Stimulated activated CD4-positive, alpha-beta T cell treated with anti-CD3 and anti-CD28 coated beads, Interleukin-15, amount 100 ng/mL, for 24 hours (primary cell): ENCODE data around the gene WDR87.
"Not testable (repeated sequence)": the region's sequence is repeated elsewhere in the genome, so short reads cannot be mapped to it uniquely, and the experiment has no call there.

Source experiments
- DNase-seq: peaks from one replicate; pipeline ENCODE4 v3.0.0-alpha.2; 2020

WDR87 gene

DNA sequence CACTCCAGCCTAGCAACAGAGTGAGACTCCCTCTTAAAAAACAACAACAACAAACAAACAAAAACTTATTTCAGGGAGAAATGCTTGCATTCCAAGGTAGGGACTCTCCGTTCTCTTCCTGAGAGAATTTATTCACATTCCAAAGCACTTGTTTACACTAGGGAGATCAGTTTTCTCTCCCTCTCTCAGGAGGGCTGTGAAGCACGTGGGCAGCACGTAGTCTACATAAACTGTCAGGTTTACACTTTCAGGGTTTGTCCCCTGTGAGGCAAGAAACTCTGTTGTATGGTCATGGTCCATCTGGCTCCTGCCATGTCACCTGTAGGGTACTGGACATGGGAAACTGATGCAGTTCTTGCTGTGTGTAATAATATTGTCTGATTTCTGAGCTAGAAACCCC, 31.6 kb downstream of the WDR87 start:
- no peak for DNase-seq

DNA sequence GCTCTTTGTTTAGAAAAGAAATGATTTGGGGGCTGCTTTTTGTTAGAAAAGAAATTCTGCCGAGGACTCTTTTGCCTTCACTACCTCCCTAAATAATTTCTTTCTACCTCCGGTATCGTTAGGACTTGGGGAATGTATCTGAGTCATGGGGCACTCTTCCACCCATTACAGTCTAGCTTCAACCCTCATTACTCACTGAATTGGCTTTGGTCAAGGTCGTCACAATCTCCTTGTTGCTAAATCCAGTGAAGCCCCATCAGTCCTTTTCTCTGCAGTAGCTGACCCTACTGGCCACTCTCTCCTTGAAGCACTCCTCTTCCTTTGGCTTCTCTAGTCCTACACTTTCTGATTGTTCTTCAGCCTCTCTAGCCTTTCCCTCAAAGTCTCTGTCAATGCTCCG, 34.0 kb downstream of the WDR87 start:
- DNase-seq, result no peak

DNA sequence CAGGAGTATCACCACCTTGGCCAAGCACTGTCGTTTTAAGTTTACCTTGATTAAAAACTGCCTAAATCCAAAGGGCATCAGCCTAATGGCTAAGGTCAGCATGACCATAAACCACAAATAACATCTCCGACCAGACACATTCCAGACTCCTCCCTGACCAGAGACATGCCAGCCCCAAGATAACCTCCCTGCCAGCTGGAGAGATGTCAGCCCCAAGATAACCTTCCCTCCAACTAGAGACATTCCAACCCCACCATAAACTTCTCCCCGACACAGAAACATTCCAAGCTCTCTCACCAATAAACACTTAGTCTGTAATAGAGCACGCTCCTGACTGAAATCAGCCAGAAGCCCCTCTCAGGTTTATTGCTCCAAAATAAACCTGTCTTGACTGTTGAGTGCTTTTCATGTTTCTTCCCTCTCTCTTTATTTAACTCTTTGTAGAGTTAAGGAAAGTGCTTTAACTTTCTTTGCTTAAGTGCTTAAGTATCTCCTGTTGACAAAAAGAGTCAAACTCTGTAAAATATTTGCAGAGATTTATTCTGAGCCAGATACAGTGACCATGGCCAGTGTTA, 36.5 kb downstream of the WDR87 start:
- DNase-seq, result no peak

DNA sequence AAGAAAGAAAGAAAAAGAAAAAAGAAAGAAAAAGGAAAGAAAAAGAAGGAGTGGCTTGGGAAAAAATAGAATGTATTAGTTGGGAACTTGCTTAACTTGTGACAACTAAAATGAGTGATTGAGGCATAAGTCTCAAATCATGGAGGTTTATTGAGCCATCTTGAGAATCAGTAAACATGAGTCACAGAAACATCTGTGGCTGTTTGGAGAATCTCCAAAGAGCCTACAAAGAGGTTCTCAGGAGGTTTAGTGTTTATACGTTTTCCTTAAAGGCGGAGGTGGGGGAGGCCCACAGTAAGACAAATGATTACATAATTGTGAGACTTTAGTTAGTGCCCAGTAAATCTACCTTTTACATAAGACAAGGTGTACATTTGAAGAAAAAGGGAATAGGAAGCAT, 38.6 kb downstream of the WDR87 start:
- no peak for DNase-seq

DNA sequence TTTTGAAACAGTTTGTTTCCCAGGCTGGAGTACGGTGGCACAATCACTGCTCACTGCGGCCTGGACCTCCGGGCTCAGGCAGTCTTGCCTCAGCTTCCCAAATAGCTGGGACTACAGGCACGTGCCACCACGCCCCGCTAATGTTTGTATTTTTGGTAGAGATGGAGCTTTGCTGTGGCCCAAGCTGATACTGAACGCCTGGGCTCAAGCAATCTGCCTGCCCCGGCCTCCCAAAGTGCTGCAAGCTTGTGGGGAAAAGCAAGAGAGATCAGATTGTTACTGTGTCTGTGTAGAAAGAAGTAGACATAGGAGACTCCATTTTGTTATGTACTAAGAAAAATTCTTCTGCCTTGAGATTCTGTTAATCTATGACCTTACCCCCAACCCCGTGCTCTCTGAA, 40.5 kb downstream of the WDR87 start:
- not testable (repeated sequence) for DNase-seq

DNA sequence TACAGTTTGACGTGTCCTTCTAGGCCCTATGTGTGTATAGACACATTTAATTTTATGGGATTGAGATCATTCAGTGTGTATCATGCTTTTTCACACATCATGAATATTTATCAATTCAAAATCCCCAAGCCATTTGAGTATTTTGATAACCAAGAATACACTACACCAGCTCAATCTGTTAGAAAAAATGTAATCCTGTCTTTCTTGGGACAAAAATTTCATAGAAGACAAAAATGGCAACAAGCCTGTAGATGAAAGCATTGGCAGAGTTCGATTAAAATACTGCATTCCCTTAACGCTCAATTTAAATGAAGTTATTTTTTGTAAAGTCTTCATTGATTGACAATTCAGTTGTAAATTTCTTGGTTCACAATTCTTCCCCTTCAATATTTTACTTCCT, 41.9 kb downstream of the WDR87 start:
- no peak for DNase-seq

DNA sequence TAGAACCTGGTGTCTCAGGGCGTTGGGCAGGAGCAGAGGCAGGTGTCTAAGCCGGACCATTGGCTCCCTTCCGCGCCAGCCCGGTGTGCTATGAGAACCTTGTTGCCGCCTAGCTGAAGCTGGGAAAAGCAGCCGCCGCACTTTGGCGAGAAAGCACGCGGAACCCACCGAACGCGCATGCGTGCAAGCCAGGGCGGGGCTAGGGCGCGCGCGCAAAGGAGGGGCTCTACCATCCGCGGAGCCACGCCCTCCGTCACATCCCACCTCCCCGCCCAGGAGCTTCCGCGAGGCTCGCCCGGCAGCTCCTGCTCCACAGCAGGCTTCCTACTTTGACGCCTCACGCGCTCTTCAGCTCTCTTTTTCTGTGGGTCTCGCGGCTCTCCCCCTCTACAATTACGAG, 51.3 kb downstream of the WDR87 start:
- DNase-seq, result peak; percentile 69

DNA sequence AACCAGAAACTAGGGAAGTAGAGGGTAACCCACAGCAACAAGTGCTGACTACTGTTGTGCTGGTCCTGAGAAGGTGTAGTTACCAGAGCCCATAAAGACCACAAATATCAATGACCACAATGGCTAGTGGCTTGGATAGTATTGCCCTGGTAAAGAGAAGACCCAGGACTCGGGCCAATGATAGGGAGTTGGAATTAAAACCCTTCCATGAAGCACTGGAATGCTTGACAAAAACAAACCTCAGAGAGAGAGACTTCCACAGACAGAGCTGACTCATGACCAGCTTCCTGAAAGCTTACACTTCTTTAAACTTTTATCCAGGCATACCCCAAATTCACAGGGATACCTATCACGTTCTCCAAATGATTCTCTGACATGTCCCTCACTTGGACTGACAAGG, 60.5 kb downstream of the WDR87 start:
- no peak for DNase-seq
